WI38 (cell line): Measurements from ENCODE around the gene COPB2.
"Not testable (repeated sequence)": the region's sequence is repeated elsewhere in the genome, so short reads cannot be mapped to it uniquely, and the experiment has no call there.

Experiments used
- H3K4me3 ChIP-seq: 2 replicates; pipeline ENCODE4 v1.5.1; 2011; ENCODE audit warnings: low read depth, mild to moderate bottlenecking, control low read depth, low read length
- TF ChIP-seq, protein P1 (sequence below): IDR thresholded peaks from 2 replicates; pipeline ENCODE4 v1.5.1; 2012; ENCODE audit warnings: low read depth, mild to moderate bottlenecking, control low read depth, low read length

COPB2 gene

GRCh38 chr3:139396707-139397106 is 7.3 kb upstream of the COPB2 start:
- no peak overlapping the region for H3K4me3 ChIP-seq
- TF ChIP-seq, protein P1, sequence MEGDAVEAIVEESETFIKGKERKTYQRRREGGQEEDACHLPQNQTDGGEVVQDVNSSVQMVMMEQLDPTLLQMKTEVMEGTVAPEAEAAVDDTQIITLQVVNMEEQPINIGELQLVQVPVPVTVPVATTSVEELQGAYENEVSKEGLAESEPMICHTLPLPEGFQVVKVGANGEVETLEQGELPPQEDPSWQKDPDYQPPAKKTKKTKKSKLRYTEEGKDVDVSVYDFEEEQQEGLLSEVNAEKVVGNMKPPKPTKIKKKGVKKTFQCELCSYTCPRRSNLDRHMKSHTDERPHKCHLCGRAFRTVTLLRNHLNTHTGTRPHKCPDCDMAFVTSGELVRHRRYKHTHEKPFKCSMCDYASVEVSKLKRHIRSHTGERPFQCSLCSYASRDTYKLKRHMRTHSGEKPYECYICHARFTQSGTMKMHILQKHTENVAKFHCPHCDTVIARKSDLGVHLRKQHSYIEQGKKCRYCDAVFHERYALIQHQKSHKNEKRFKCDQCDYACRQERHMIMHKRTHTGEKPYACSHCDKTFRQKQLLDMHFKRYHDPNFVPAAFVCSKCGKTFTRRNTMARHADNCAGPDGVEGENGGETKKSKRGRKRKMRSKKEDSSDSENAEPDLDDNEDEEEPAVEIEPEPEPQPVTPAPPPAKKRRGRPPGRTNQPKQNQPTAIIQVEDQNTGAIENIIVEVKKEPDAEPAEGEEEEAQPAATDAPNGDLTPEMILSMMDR, result no peak

DNA sequence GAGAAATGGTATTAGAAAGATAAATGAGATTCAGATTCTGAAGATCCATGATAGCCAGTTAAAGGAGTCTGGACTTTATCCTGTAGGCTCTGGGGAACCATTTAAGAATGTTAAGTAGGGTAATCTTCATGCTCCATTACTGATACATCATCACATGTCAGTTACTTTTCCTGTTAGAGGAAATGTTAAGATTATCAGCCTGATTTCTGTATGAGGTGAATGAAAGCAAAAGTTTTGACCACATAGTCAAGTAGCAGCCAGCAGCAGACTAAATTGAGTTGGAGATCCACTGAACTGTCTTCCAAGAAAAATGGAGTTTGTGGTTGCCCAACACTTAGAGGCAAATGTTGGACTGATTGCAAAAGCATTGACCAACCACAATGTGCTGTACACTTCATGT is 4.7 kb upstream of the COPB2 start:
- no peak overlapping the region for H3K4me3 ChIP-seq
- TF ChIP-seq, protein P1, result no peak

GRCh38 chr3:139388821-139389551 is 461 bp downstream of the COPB2 start:
- peak overlapping the region; percentile 96 for H3K4me3 ChIP-seq
- TF ChIP-seq, protein P1, result no peak

DNA sequence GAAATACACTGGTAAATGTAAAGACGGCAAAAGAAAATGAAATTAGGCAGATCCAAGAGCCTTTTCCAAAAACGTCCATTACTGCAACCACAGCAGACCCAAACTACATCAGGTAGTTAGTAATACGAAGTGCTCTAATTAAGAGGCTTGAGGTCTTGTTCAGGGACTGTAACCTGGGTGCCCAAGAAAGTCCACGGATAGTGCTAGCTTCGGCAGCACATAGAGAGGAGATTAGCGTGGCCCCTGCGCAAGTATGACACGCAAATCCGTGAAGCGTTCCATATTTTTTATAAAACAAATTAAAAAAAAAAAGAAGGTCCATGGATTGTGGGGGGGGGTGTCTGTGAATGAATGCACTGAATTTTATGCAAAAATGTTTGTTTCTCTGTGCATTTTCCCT is 1.4 kb downstream of the COPB2 start:
- TF ChIP-seq, protein P1, result no peak

DNA sequence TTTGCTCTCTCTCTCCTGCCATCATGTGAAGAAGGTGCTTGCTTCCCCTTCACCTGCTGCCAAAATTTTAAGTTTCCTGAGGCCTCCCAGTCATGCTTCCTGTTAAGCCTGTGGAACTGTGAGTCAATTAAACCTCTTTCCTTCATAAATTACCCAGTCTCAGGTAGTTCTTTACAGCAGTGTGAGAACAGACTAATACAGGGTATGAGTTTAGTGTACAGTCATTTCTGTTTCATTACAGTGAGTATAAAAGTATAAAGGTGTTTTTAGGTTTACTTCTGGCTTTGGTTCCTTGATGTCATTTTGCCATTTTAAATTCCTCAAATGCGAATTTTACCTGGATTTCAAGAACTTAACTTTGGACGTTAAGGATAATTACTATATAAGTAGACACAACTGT is 7.2 kb downstream of the COPB2 start:
- H3K4me3 ChIP-seq, result not testable (repeated sequence)

More for the DNA sequence above, 1.4 kb downstream of the COPB2 start:
- peak overlapping the region; percentile 96 for H3K4me3 ChIP-seq

GRCh38 chr3:139380575-139380974 is 8.9 kb downstream of the COPB2 start:
- no peak overlapping the region for H3K4me3 ChIP-seq
- TF ChIP-seq, protein P1, result no peak

- TF ChIP-seq, protein P1, result no peak
- no peak overlapping the region for H3K4me3 ChIP-seq
Observed at GRCh38 chr3:139378587-139379241, 10.7 kb downstream of the COPB2 start.
